SU-DHL-6 (cell line): ENCODE results near the gene OPHN1.

ENCODE experiments used
- EZH2phosphoT487 ChIP-seq: fragments of 200-600 bp; sonication (generic), shearing (Covaris generic); conservative IDR thresholded peaks from 2 replicates; pipeline ENCODE4 v1.6.1; 2018; ENCODE audit warnings: mild to moderate bottlenecking, antibody characterized with exemption, low read length, moderate library complexity, mixed read lengths
- TF ChIP-seq, protein P1 (sequence below): fragments of 200-600 bp; sonication (generic); IDR thresholded peaks from one replicate; pipeline ENCODE4 v1.5.1; 2017; ENCODE audit warnings: antibody characterized with exemption, mild to moderate bottlenecking, low read length, moderate library complexity; ENCODE audit not compliant: insufficient read depth, poor library complexity, severe bottlenecking

DNA sequence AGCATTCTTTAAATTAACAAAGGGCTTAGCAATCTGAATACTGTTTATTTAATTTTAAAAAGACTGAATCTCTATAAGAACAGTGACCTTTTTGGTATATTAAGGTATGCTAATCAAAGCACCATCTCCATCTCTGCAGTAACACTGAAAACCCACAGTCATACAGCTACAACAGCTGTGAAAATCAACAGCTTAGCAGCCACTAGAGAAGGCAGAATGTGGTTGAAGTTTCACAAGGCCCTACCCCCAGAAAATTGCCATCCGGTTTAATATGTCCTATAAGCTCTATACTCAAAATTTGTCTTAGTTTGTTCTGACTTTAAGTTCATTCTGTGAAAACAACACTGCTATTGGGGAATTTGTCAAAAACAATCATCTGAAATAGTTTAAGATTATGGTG is 128.7 kb downstream of the OPHN1 start:
- TF ChIP-seq, protein P1, sequence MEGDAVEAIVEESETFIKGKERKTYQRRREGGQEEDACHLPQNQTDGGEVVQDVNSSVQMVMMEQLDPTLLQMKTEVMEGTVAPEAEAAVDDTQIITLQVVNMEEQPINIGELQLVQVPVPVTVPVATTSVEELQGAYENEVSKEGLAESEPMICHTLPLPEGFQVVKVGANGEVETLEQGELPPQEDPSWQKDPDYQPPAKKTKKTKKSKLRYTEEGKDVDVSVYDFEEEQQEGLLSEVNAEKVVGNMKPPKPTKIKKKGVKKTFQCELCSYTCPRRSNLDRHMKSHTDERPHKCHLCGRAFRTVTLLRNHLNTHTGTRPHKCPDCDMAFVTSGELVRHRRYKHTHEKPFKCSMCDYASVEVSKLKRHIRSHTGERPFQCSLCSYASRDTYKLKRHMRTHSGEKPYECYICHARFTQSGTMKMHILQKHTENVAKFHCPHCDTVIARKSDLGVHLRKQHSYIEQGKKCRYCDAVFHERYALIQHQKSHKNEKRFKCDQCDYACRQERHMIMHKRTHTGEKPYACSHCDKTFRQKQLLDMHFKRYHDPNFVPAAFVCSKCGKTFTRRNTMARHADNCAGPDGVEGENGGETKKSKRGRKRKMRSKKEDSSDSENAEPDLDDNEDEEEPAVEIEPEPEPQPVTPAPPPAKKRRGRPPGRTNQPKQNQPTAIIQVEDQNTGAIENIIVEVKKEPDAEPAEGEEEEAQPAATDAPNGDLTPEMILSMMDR, result no peak
- no peak for TF ChIP-seq EZH2phosphoT487
